ENCODE data around the gene PDCD10.

DNA sequence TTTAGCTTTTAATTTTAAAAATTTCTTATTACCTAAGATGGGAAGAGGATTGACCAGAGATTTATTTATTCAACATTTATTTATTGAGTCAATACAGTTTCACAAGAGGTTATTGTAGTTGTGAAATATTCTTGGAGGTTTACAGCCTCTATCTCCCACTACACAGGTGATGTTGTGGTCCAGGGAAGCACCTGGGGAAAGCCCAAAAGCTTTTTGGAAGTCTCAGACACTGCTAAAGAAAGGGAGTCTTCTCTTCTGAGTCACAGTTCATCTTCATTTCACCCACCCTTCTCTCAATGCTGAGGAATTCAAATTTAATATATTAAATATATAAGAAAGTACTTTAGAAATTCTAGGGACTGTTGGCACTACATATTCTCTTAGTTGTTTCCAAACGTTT is 42.7 kb upstream of the PDCD10 start:
- TF ChIP-seq, protein P1, sequence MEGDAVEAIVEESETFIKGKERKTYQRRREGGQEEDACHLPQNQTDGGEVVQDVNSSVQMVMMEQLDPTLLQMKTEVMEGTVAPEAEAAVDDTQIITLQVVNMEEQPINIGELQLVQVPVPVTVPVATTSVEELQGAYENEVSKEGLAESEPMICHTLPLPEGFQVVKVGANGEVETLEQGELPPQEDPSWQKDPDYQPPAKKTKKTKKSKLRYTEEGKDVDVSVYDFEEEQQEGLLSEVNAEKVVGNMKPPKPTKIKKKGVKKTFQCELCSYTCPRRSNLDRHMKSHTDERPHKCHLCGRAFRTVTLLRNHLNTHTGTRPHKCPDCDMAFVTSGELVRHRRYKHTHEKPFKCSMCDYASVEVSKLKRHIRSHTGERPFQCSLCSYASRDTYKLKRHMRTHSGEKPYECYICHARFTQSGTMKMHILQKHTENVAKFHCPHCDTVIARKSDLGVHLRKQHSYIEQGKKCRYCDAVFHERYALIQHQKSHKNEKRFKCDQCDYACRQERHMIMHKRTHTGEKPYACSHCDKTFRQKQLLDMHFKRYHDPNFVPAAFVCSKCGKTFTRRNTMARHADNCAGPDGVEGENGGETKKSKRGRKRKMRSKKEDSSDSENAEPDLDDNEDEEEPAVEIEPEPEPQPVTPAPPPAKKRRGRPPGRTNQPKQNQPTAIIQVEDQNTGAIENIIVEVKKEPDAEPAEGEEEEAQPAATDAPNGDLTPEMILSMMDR (IDR thresholded peaks at IDR 0.05): no peak
- no peak for TF ChIP-seq POLR2A (IDR thresholded peaks at IDR 0.05)
